ENCODE results near the gene SYNM. TPM values are rescaled to one million over a fixed set of nuclear protein-coding genes. Genes with fewer than 3 reads are reported as not detected.

SYNM gene
- total RNA-seq, 2 donors from 2014 or later: 3.3 to 108 TPM

GRCh38 chr15:99087405-99087943 lies 17.4 kb upstream of the SYNM start:
- DNase-seq: no peak
- H3K4me1 ChIP-seq: no peaks in the 10 kb centered on the region
- H3K36me3 ChIP-seq: no peaks in the 10 kb centered on the region
- no peak overlapping the region for H3K4me3 ChIP-seq
- H3K9me3 ChIP-seq: no peaks in the 10 kb centered on the region
- intact Hi-C loops (cut with DNase I): no loop called here
- H3K27me3 ChIP-seq: no peaks in the 10 kb centered on the region
- no peak overlapping the region for H3K9ac ChIP-seq (ENCODE audit: low read depth in 2 of 2, low read length in 2 of 2)
- no peak overlapping the region for H3K27ac ChIP-seq
- TF ChIP-seq CTCF (IDR thresholded peaks at IDR 0.05): no peak

GRCh38 chr15:99090011-99090699 lies 14.7 kb upstream of the SYNM start:
- Histone ChIP-seq H3K9ac (ENCODE audit: low read depth in 2 of 2, low read length in 2 of 2) (no peak overlapping the region), H3K27ac (no peak overlapping the region), H3K9me3 (no peaks in the 10 kb centered on the region), H3K36me3 (no peaks in the 10 kb centered on the region), H3K4me3 (no peak overlapping the region), H3K27me3 (no peaks in the 10 kb centered on the region), H3K4me1 (no peaks in the 10 kb centered on the region)
- intact Hi-C loops (cut with DNase I): no loop called here
- no peak for DNase-seq
- no peak for TF ChIP-seq CTCF (IDR thresholded peaks at IDR 0.05)

GRCh38 chr15:99090938-99091337 lies 13.9 kb upstream of the SYNM start:
- no peak overlapping the region for H3K4me3 ChIP-seq
- no peaks in the 10 kb centered on the region for H3K27me3 ChIP-seq
- TF ChIP-seq CTCF (IDR thresholded peaks at IDR 0.05): no peak
- H3K36me3 ChIP-seq: no peaks in the 10 kb centered on the region
- intact Hi-C loops (cut with DNase I): no loop called here
- H3K4me1 ChIP-seq: no peaks in the 10 kb centered on the region
- H3K27ac ChIP-seq: no peak overlapping the region
- DNase-seq: no peak
- no peak overlapping the region for H3K9ac ChIP-seq (ENCODE audit: low read depth in 2 of 2, low read length in 2 of 2)
- H3K9me3 ChIP-seq: no peaks in the 10 kb centered on the region

- H3K9me3 ChIP-seq: no peaks in the 10 kb centered on the region
- H3K36me3 ChIP-seq: no peaks in the 10 kb centered on the region
- no peak overlapping the region for H3K4me3 ChIP-seq
- H3K27me3 ChIP-seq: no peaks in the 10 kb centered on the region
- no peaks in the 10 kb centered on the region for H3K4me1 ChIP-seq
- no peak for TF ChIP-seq CTCF (IDR thresholded peaks at IDR 0.05)
- no peak overlapping the region for H3K27ac ChIP-seq
- intact Hi-C loops (cut with DNase I): no loop called here
- H3K9ac ChIP-seq (ENCODE audit: low read depth in 2 of 2, low read length in 2 of 2): no peak overlapping the region
- no peak for DNase-seq
These were observed 12.2 kb upstream of the SYNM start for GRCh38 chr15:99092554-99093172.

GRCh38 chr15:99095626-99096025 lies 9.3 kb upstream of the SYNM start:
- H3K4me3 ChIP-seq: no peak overlapping the region
- no peak for TF ChIP-seq CTCF (IDR thresholded peaks at IDR 0.05)
- H3K9ac ChIP-seq (ENCODE audit: low read depth in 2 of 2, low read length in 2 of 2): no peak overlapping the region
- no peaks in the 10 kb centered on the region for H3K36me3 ChIP-seq
- no peak overlapping the region for H3K27ac ChIP-seq
- DNase-seq: no peak
- intact Hi-C loops (cut with DNase I): no loop called here
- H3K4me1 ChIP-seq: no peaks in the 10 kb centered on the region
- no peaks in the 10 kb centered on the region for H3K9me3 ChIP-seq
- H3K27me3 ChIP-seq: peaks cover 6% of the 10 kb centered on the region
